Progenitor cell of endocrine pancreas (in vitro differentiated cells): ENCODE results near the gene RCL1. TPM values are rescaled to one million over a fixed set of nuclear protein-coding genes. Genes with fewer than 3 reads are reported as not detected.

Experiments used
- DNase-seq: peaks from one replicate; pipeline ENCODE4 v3.0.0; 2021; ENCODE audit warnings: low spot score; ENCODE audit not compliant: unreplicated experiment
- H3K27ac Mint-ChIP-seq: 2 replicates; pipeline ENCODE4 v1.8.0; 2021; ENCODE audit warnings: mild to moderate bottlenecking, moderate library complexity, mixed read lengths
- H3K27me3 Mint-ChIP-seq: 2 replicates; pipeline ENCODE4 v1.8.0; 2021; ENCODE audit warnings: mixed read lengths
- H3K36me3 Mint-ChIP-seq: 2 replicates; pipeline ENCODE4 v1.8.0; 2022; ENCODE audit warnings: mixed read lengths; ENCODE audit not compliant: insufficient read depth
- H3K4me1 Mint-ChIP-seq: 2 replicates; pipeline ENCODE4 v1.8.0; 2021; ENCODE audit warnings: low read depth, mixed read lengths
- H3K4me3 Mint-ChIP-seq: 2 replicates; pipeline ENCODE4 v1.8.0; 2021; ENCODE audit warnings: low read depth, mild to moderate bottlenecking, moderate library complexity, mixed read lengths
- H3K9me3 Mint-ChIP-seq: 2 replicates; pipeline ENCODE4 v1.8.0; 2021; ENCODE audit warnings: low read depth, mixed read lengths
- total RNA-seq: library from RNA; stranded (reverse); gene quantifications from 2 replicates; pipeline ENCODE4 v1.2.1, GENCODE V29; 2021
- TF ChIP-seq, protein P1 (sequence below): fragments of 200-600 bp; sonication (generic); IDR thresholded peaks from one replicate; pipeline ENCODE4 v1.5.0; 2021; ENCODE audit warnings: antibody characterized with exemption, mild to moderate bottlenecking; ENCODE audit not compliant: unreplicated experiment

Gene RCL1
- total RNA-seq, 1 donor from 2014 or later = 18.2 TPM

DNA sequence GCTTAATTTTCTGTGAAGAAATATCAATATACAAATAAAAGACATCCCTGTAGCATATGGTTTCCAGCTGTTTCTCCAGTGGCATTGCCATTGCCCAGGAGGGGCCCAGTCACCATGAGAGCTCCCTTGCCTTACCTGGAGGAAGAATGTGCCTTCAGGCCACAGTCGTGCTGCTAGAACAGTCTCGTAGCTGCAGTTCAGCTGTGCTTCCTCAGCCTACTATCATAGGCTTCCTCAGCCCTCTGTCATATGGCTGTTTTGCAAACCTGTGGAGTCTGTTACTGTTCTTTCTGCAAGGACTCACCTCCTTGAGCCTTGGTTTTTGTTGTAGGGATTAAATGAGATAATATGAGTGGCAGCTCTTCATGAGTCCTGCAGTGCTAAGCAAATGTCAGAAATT lies 67.6 kb downstream of the RCL1 start:
- Mint-ChIP-seq H3K9me3 (no peaks in the 10 kb centered on the region), H3K4me3 (no peak overlapping the region), H3K27me3 (no peaks in the 10 kb centered on the region), H3K27ac (no peak overlapping the region), H3K36me3 (peaks cover 16% of the 10 kb centered on the region), H3K4me1 (peaks cover 2% of the 10 kb centered on the region)
- TF ChIP-seq, protein P1, sequence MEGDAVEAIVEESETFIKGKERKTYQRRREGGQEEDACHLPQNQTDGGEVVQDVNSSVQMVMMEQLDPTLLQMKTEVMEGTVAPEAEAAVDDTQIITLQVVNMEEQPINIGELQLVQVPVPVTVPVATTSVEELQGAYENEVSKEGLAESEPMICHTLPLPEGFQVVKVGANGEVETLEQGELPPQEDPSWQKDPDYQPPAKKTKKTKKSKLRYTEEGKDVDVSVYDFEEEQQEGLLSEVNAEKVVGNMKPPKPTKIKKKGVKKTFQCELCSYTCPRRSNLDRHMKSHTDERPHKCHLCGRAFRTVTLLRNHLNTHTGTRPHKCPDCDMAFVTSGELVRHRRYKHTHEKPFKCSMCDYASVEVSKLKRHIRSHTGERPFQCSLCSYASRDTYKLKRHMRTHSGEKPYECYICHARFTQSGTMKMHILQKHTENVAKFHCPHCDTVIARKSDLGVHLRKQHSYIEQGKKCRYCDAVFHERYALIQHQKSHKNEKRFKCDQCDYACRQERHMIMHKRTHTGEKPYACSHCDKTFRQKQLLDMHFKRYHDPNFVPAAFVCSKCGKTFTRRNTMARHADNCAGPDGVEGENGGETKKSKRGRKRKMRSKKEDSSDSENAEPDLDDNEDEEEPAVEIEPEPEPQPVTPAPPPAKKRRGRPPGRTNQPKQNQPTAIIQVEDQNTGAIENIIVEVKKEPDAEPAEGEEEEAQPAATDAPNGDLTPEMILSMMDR = no peak
- no peak for DNase-seq

DNA sequence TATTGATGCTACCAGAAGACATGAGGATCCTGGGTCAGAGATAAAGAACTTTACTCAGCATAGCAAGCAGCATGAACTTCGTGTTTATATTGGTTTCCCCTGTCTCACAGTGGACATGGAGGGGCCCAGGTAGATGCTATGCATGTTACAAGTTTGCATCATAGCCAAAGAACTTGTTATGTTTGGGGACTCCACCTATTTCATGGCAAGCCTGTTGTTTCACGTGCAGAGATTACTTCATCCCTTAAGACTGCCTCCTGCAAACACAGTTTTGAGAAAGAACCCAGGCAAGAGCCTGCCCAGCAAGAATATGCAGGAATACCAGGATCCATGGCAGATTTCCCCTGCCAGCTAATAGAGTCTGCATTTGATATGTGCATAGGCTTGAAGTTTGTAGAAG lies 68.4 kb downstream of the RCL1 start:
- TF ChIP-seq, protein P1 = no peak
- peaks cover 16% of the 10 kb centered on the region for H3K36me3 Mint-ChIP-seq
- no peaks in the 10 kb centered on the region for H3K27me3 Mint-ChIP-seq
- H3K4me1 Mint-ChIP-seq = peaks cover 2% of the 10 kb centered on the region
- H3K27ac Mint-ChIP-seq = no peak overlapping the region
- no peaks in the 10 kb centered on the region for H3K9me3 Mint-ChIP-seq
- H3K4me3 Mint-ChIP-seq = no peak overlapping the region
- DNase-seq = no peak

DNA sequence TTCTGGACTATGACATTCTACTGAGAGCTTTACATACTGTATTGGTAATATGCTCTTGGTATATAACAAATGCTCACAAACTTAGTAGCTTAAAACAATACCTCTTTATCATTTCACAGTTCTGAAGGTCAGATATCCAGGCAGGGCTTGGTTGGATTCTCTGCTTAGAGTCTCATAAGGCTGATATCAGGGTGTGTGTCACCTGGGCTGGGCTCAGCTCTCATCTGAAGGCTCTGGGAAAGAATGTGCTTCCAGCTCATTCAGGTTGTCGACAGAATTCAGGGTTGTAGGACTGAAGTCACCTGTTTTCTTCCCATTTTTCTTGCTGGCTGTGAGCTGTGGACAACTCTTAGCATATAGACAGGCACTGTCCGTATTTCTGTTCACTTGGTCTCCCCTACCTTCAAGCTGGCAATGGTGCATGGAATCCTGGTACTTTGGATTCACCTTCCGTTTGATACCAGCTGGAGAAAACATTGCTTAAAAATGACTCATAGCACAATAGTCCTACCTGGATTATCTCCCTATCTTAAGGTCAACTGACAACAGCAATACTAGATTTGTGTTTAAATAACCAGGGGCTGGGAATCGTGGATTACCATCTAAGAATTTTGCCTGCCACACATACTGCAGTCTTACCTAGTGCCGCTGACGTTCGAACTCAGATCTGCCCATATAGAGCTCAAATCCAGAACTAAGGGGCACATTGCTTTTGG lies 69.2 kb downstream of the RCL1 start:
- H3K36me3 Mint-ChIP-seq = peaks cover 11% of the 10 kb centered on the region
- no peak overlapping the region for H3K4me3 Mint-ChIP-seq
- no peaks in the 10 kb centered on the region for H3K27me3 Mint-ChIP-seq
- DNase-seq = no peak
- TF ChIP-seq, protein P1 = no peak
- no peak overlapping the region for H3K27ac Mint-ChIP-seq
- H3K9me3 Mint-ChIP-seq = no peaks in the 10 kb centered on the region
- H3K4me1 Mint-ChIP-seq = peaks cover 2% of the 10 kb centered on the region

DNA sequence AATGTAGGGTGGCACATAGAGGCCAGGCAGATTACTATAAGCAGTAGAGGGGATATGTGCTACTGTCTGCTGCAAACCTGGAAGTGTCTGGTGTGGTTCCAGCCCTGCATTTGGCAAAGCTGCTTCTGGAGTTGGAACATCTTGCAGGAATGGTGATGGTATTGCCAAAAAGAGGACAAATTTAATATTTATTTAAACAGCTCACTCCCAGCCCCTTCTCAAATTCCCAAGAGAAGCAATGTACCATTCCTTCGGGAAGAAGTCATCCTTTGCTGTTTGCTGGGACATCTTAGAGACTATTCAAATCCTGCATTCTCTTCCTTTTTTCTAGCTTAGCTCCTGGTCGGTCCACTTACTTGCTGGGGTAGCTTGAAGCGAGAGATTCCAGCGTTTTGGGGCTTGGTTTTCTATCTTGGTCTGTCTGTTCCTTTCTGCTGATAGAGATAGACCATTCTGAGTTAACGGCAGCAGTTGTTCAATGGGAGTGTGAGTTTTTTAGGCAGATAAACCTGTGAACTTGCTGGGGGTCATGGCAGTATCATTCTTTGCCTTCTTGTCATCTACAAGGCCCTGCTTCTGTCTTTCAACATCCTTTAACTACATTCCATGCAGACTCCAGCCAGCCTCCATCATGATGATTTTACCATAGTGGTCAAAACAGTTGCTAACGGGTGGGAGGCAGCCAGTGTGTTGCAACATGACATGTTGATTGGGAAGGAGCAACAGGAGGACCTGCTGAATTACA lies 69.9 kb downstream of the RCL1 start:
- Mint-ChIP-seq H3K27ac (no peak overlapping the region), H3K4me1 (peaks cover 2% of the 10 kb centered on the region), H3K9me3 (no peaks in the 10 kb centered on the region), H3K36me3 (peaks cover 5% of the 10 kb centered on the region), H3K27me3 (no peaks in the 10 kb centered on the region), H3K4me3 (no peak overlapping the region)
- DNase-seq = no peak
- TF ChIP-seq, protein P1 = no peak

DNA sequence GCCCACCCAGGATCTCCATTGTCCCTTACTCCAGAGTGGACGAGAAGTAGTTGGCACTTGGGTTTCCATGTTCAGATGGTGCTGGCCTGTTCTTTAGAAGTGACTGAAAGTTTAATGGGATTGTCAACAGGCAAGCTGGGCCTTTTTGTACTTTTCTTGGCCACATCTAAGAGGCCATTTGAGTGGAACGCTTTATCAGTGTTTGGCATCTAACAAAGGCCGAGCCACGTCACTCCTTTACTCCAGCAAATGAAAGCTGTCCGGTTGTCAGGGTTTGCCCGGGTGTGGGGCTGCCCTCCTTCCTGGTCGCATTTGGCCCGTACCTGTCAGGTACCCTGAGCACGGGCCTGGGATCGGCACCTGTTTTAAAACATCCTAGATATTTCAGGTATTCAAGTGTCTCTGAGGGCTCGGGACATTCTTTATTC lies 71.5 kb downstream of the RCL1 start:
- no peaks in the 10 kb centered on the region for H3K9me3 Mint-ChIP-seq
- H3K4me1 Mint-ChIP-seq = peaks cover 2% of the 10 kb centered on the region
- TF ChIP-seq, protein P1 = no peak
- H3K27ac Mint-ChIP-seq = peak overlapping the region; percentile 54
- DNase-seq = no peak
- H3K27me3 Mint-ChIP-seq = no peaks in the 10 kb centered on the region
- peaks cover 5% of the 10 kb centered on the region for H3K36me3 Mint-ChIP-seq
- no peak overlapping the region for H3K4me3 Mint-ChIP-seq
